K562 (cell line): ENCODE measurements around the gene RHOF. TPM values are rescaled to one million over a fixed set of nuclear protein-coding genes. Genes with fewer than 3 reads are reported as not detected.

Experiments
- ARHGAP35 ChIP-seq: fragments of 450-650 bp; IDR thresholded peaks from 2 replicates; pipeline ENCODE4 v1.6.1; 2018; ENCODE audit not compliant: partially characterized antibody
- ARID1B ChIP-seq: fragments of 450-650 bp; IDR thresholded peaks from 2 replicates; pipeline ENCODE4 v1.6.1; 2016; ENCODE audit warnings: antibody characterized with exemption, mild to moderate bottlenecking, inconsistent platforms
- BCOR ChIP-seq: fragments of 450-650 bp; IDR thresholded peaks from 2 replicates; pipeline ENCODE4 v1.6.1; 2016
- CBFB ChIP-seq: sonication (generic); formaldehyde crosslinking; IDR thresholded peaks from 2 replicates; pipeline ENCODE4 v1.4.0; 2020; ENCODE audit warnings: mild to moderate bottlenecking, missing genetic modification reagents
- CC2D1A ChIP-seq: fragments of 450-650 bp; IDR thresholded peaks from 2 replicates; pipeline ENCODE4 v1.6.1; 2017; ENCODE audit warnings: mild to moderate bottlenecking
- EWSR1 ChIP-seq: fragments of 450-650 bp; IDR thresholded peaks from 2 replicates; pipeline ENCODE4 v1.6.1; 2018; ENCODE audit warnings: borderline replicate concordance, mild to moderate bottlenecking, low read depth, moderate library complexity; ENCODE audit not compliant: partially characterized antibody
- HNRNPL ChIP-seq: fragments of 200-400 bp; formaldehyde crosslinking; IDR thresholded peaks from 2 replicates; pipeline ENCODE4 v1.6.1; 2017; ENCODE audit warnings: low read depth, mild to moderate bottlenecking, low read length
- NONO ChIP-seq, 2 experiments: fragments of 200-400 bp in 1 of 2; fragments of 450-650 bp in 1 of 2; formaldehyde crosslinking in 1 of 2; IDR thresholded peaks; 2 replicates each; pipeline ENCODE4 v1.6.1; 2017; ENCODE audit warnings: low read depth in 2 of 2, mild to moderate bottlenecking in 2 of 2, moderate library complexity in 2 of 2, low read length in 1 of 2
- PCBP2 ChIP-seq: fragments of 200-400 bp; formaldehyde crosslinking; IDR thresholded peaks from 2 replicates; pipeline ENCODE4 v1.6.1; 2018; ENCODE audit warnings: low read length, low read depth, mild to moderate bottlenecking, moderate library complexity; ENCODE audit not compliant: poor library complexity, severe bottlenecking
- SAP30 ChIP-seq: fragments of 200-600 bp; sonication (generic); IDR thresholded peaks from 2 replicates; pipeline ENCODE4 v1.6.1; 2012; ENCODE audit warnings: borderline replicate concordance, low read depth, mild to moderate bottlenecking, moderate library complexity, low read length, control low read depth, inconsistent platforms; ENCODE audit not compliant: insufficient read depth, poor library complexity, severe bottlenecking
- SMAD1 ChIP-seq: fragments of 150-350 bp; IDR thresholded peaks from 2 replicates; pipeline ENCODE4 v1.6.1; 2014; ENCODE audit warnings: low read length, low read depth; ENCODE audit not compliant: partially characterized antibody
- SRSF1 ChIP-seq: fragments of 200-400 bp; formaldehyde crosslinking; IDR thresholded peaks from 2 replicates; pipeline ENCODE4 v1.6.1; 2017; ENCODE audit warnings: mild to moderate bottlenecking, low read depth, low read length, moderate library complexity
- TBP ChIP-seq: optimal IDR thresholded peaks from 2 replicates; pipeline ENCODE3; 2011; ENCODE audit warnings: low read depth, low read length, improper control_type of control experiment
- ZNF766 ChIP-seq: fragments of 200-800 bp; sonication (Bioruptor generic); conservative IDR thresholded peaks from 2 replicates; pipeline ENCODE4 v1.6.1; 2016; ENCODE audit warnings: missing genetic modification characterization, missing compliant biosample characterization
- polyA plus RNA-seq, 8 experiments: library from polyadenylated mRNA; depleted of rRNA in 4 of 8; stranded (reverse) in 5 of 8; unstranded in 3 of 8; fragments of >200 nt; fragmentation: Nextera tagmentation in 2 of 8; fragmentation: Illumina TruSeq in 1 of 8; extraction: Ambion mirVana in 2 of 8; extraction: Trizol in 1 of 8; gene quantifications; 2 replicates each; pipeline versions ENCODE4 v1.2.1 to v1.2.3, GENCODE V29; 2011 to 2014; ENCODE audit warnings: inconsistent platforms in 1 of 8, missing spikeins in 1 of 8
- total RNA-seq, 7 experiments: library from RNA; depleted of rRNA in 6 of 7; stranded (reverse); fragments of >200 nt in 6 of 7; fragmentation: Illumina TruSeq in 2 of 7; extraction: Trizol in 2 of 7; gene quantifications; 2 replicates each; pipeline versions ENCODE4 v1.2.1 to v1.2.3, GENCODE V29; 2011 to 2021; ENCODE audit warnings: low replicate concordance in 1 of 7
- TF ChIP-seq, protein P1 (sequence below), 2 experiments: fragments of 200-800 bp in 1 of 2; sonication (Bioruptor generic) in 1 of 2; sonication (generic) in 1 of 2; formaldehyde crosslinking in 1 of 2; IDR thresholded peaks in 1 of 2; conservative IDR thresholded peaks in 1 of 2; 2 replicates each; pipeline versions ENCODE4 v1.5.0 to v1.6.1; 2016 to 2020; ENCODE audit warnings: missing compliant biosample characterization in 1 of 2, missing genetic modification characterization in 1 of 2, missing genetic modification reagents in 1 of 2
- TF ChIP-seq, protein P2 (sequence below): fragments of 250-450 bp; sonication (Bioruptor Pico); IDR thresholded peaks from 2 replicates; pipeline ENCODE4 v1.4.0; 2020; ENCODE audit warnings: borderline replicate concordance
- TF ChIP-seq, protein P3 (sequence below): fragments of 250-450 bp; sonication (Bioruptor Pico); IDR thresholded peaks from 2 replicates; pipeline ENCODE4 v1.4.0; 2020; ENCODE audit warnings: mild to moderate bottlenecking, moderate library complexity, borderline replicate concordance
- TF ChIP-seq, protein P4 (sequence below): sonication (generic); formaldehyde crosslinking; IDR thresholded peaks from 2 replicates; pipeline ENCODE4 v1.9.0; 2022; ENCODE audit warnings: mild to moderate bottlenecking, missing genetic modification reagents

The RHOF gene
- total and polyA plus RNA-seq, 9 of the 15 experiments (the other 6 are each of a cell fraction or from before 2014, with no cell fraction given) = 0.13 to 10.1 (median 4.0) TPM

DNA sequence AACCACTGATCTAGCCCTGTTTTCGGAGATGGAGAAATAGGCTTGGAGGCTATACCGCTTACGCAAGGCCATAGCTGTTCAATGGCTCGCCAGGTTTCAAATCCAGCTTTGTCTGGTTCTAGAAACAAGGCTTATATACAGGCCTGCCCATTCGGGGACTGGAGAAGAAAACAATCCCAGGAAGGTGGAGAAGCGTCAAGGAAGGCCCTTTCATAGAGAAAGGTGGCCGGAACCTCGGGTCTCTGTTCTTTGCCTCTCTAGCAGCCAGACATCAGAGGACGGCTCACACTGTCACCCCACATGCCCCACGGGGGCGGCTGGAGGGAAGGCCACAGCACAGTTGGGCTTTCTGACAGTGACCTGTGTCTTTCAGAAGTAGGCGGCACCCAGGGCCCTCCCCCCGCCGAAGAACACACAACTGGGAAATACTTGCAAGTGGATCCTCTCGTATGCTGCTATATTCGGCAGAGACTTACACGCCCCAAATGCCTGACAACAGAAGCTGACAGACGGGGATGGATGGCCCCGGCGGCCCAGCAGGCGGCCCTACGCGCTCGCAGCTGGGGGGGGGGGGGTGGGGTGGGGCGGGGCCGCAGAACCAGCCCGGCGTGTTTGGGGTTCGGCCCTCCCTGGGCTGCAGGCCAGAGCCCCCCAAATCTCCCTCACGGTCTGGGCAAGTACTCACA is 5.8 kb upstream of the RHOF start (continued):
- TF ChIP-seq, protein P1, sequence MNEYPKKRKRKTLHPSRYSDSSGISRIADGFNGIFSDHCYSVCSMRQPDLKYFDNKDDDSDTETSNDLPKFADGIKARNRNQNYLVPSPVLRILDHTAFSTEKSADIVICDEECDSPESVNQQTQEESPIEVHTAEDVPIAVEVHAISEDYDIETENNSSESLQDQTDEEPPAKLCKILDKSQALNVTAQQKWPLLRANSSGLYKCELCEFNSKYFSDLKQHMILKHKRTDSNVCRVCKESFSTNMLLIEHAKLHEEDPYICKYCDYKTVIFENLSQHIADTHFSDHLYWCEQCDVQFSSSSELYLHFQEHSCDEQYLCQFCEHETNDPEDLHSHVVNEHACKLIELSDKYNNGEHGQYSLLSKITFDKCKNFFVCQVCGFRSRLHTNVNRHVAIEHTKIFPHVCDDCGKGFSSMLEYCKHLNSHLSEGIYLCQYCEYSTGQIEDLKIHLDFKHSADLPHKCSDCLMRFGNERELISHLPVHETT (CRISPR knock-in tag; conservative IDR thresholded peaks at IDR 0.05 in 1 of 2, IDR thresholded peaks at IDR 0.05 in 1 of 2) = no peak
- TF ChIP-seq, protein P2, sequence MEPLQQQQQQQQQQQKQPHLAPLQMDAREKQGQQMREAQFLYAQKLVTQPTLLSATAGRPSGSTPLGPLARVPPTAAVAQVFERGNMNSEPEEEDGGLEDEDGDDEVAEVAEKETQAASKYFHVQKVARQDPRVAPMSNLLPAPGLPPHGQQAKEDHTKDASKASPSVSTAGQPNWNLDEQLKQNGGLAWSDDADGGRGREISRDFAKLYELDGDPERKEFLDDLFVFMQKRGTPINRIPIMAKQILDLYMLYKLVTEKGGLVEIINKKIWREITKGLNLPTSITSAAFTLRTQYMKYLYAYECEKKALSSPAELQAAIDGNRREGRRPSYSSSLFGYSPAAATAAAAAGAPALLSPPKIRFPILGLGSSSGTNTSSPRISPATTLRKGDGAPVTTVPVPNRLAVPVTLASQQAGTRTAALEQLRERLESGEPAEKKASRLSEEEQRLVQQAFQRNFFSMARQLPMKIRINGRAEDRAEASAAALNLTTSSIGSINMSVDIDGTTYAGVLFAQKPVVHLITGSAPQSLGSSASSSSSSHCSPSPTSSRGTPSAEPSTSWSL (CRISPR knock-in tag) = no peak
- TF ChIP-seq HNRNPL (no peak), TBP (peak; percentile 35), BCOR (no peak), PCBP2 (no peak), ZNF766 (CRISPR knock-in tag) (no peak; the same call in 1 of the 2 replicates), SRSF1 (no peak), EWSR1 (no peak), ARID1B (no peak), ARHGAP35 (no peak), SMAD1 (no peak), CC2D1A (no peak), SAP30 (peak; percentile 39), NONO (IDR thresholded peaks at IDR 0.05; ENCODE audit: low read depth in 2 of 2, low read length in 1 of 2) (no peak), CBFB (no peak)
- TF ChIP-seq, protein P3, sequence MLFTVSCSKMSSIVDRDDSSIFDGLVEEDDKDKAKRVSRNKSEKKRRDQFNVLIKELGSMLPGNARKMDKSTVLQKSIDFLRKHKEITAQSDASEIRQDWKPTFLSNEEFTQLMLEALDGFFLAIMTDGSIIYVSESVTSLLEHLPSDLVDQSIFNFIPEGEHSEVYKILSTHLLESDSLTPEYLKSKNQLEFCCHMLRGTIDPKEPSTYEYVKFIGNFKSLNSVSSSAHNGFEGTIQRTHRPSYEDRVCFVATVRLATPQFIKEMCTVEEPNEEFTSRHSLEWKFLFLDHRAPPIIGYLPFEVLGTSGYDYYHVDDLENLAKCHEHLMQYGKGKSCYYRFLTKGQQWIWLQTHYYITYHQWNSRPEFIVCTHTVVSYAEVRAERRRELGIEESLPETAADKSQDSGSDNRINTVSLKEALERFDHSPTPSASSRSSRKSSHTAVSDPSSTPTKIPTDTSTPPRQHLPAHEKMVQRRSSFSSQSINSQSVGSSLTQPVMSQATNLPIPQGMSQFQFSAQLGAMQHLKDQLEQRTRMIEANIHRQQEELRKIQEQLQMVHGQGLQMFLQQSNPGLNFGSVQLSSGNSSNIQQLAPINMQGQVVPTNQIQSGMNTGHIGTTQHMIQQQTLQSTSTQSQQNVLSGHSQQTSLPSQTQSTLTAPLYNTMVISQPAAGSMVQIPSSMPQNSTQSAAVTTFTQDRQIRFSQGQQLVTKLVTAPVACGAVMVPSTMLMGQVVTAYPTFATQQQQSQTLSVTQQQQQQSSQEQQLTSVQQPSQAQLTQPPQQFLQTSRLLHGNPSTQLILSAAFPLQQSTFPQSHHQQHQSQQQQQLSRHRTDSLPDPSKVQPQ (CRISPR knock-in tag) = no peak
- TF ChIP-seq, protein P4, sequence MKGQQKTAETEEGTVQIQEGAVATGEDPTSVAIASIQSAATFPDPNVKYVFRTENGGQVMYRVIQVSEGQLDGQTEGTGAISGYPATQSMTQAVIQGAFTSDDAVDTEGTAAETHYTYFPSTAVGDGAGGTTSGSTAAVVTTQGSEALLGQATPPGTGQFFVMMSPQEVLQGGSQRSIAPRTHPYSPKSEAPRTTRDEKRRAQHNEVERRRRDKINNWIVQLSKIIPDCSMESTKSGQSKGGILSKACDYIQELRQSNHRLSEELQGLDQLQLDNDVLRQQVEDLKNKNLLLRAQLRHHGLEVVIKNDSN (CRISPR knock-in tag) = no peak
